Uterus (tissue), 4 donors: ENCODE results near the gene OR2A7. TPM values are rescaled to one million over a fixed set of nuclear protein-coding genes. Genes with fewer than 3 reads are reported as not detected.

Source experiments
- total RNA-seq, 4 donors: library from RNA; depleted of rRNA in 3 of 4; stranded (reverse); fragments of >200 nt in 3 of 4; gene quantifications; one replicate each; pipeline versions ENCODE4 v1.1.0 to v1.2.4, GENCODE V29; 2014 to 2023
- donor health status: DM: yes; HTN: yes; CAD: no.

The OR2A7 gene
- total RNA-seq, 4 donors from 2014 or later, result 2.8 to 3.8 (median 3.2) TPM; not detected in 1

Other genes starting within 250 kb of the OR2A7 start
- not detected for gene OR2A5, start 215.8 kb downstream of the OR2A7 start, total RNA-seq
- gene OR2A25, start 195.0 kb downstream of the OR2A7 start, total RNA-seq, result not detected
- gene OR2A12, start 178.5 kb downstream of the OR2A7 start, total RNA-seq, result not detected
- gene OR2A2, start 155.2 kb downstream of the OR2A7 start, total RNA-seq, result not detected
- gene OR2A14, start 141.6 kb downstream of the OR2A7 start, total RNA-seq, result not detected
- 1 to 10 TPM in 1 of 4 donors, under 1 TPM in 2, not detected in 1; 0.26 to 7.2 (median 0.29) TPM for gene CTAGE4, start 81.3 kb downstream of the OR2A7 start, total RNA-seq
- gene ARHGEF35, start 69.0 kb downstream of the OR2A7 start, total RNA-seq, result 1 to 10 TPM in 3 of 4 donors, under 1 TPM in 1; 0.29 to 8.6 (median 4.4) TPM
- gene OR2A42, start 25.2 kb downstream of the OR2A7 start, total RNA-seq, result 1 to 10 TPM in 1 of 4 donors, under 1 TPM in 1, not detected in 2; 0.15 to 4.1 TPM
- 1 to 10 TPM in 1 of 4 donors, not detected in 3; 1.5 TPM for gene CTAGE8, start 4.5 kb upstream of the OR2A7 start, total RNA-seq
- gene OR2A1, start 47.6 kb upstream of the OR2A7 start, total RNA-seq, result 1 to 10 TPM in 1 of 4 donors, under 1 TPM in 1, not detected in 2; 0.48 to 3.8 TPM
- 1 to 10 TPM; 1.3 to 6.8 (median 6.0) TPM for gene ARHGEF5, start 90.6 kb upstream of the OR2A7 start, total RNA-seq
- not detected for gene NOBOX, start 138.9 kb upstream of the OR2A7 start, total RNA-seq